Mesodermal cell (in vitro differentiated cells): ENCODE data around the gene ABHD15.
"Not testable (repeated sequence)": the region's sequence is repeated elsewhere in the genome, so short reads cannot be mapped to it uniquely, and the experiment has no call there.

Experiments
- H3K27ac ChIP-seq: 2 replicates; pipeline ENCODE4 v1.7.0; 2013; ENCODE audit warnings: mild to moderate bottlenecking, low read depth, low read length, moderate library complexity; ENCODE audit not compliant: severe bottlenecking
- H3K36me3 ChIP-seq: 2 replicates; pipeline ENCODE4 v1.7.1; 2013; ENCODE audit warnings: mild to moderate bottlenecking, low read length, moderate library complexity; ENCODE audit not compliant: control insufficient read depth, insufficient read depth
- H3K4me1 ChIP-seq: one replicate; pipeline ENCODE4 v1.7.1; 2013; ENCODE audit warnings: mild to moderate bottlenecking, low read length; ENCODE audit not compliant: insufficient read depth, control insufficient read depth, poor library complexity, severe bottlenecking
- H3K4me3 ChIP-seq: 2 replicates; pipeline ENCODE4 v1.7.0; 2013; ENCODE audit warnings: low read length, control low read depth, mild to moderate bottlenecking; ENCODE audit not compliant: insufficient read depth, poor library complexity, severe bottlenecking; ENCODE audit errors: extremely low read depth
- H3K9me3 ChIP-seq: 2 replicates; pipeline ENCODE4 v1.7.1; 2013; ENCODE audit warnings: mild to moderate bottlenecking, low read length, moderate library complexity; ENCODE audit not compliant: control insufficient read depth
- WGBS, 2 experiments: methylation state at CpG; one replicate each; pipeline ENCODE4 v1.1.5; 2013; ENCODE audit warnings: missing lambda C conversion rate in 2 of 2; ENCODE audit not compliant: insufficient coverage in 2 of 2; 5-methylcytosine and 5-hydroxymethylcytosine counted together

The ABHD15 gene

GRCh38 chr17:29563816-29564215 is 3.0 kb downstream of the ABHD15 start:
- 87 to 100% methylated on average over 1 of the region's 3 CpGs for WGBS, 2 experiments

GRCh38 chr17:29562615-29563014 is 4.2 kb downstream of the ABHD15 start:
- 90 to 92% methylated on average over 10 to 16 of the region's 18 CpGs for WGBS, 2 experiments
- H3K4me3 ChIP-seq = no peak overlapping the region
- peaks cover 3% of the 10 kb centered on the region for H3K4me1 ChIP-seq
- H3K9me3 ChIP-seq = no peaks in the 10 kb centered on the region
- no peaks in the 10 kb centered on the region for H3K36me3 ChIP-seq
- H3K27ac ChIP-seq = no peak overlapping the region

More at GRCh38 chr17:29563816-29564215, 3.0 kb downstream of the ABHD15 start:
- H3K4me1 ChIP-seq = peaks cover 3% of the 10 kb centered on the region
- no peak overlapping the region for H3K4me3 ChIP-seq
- H3K36me3 ChIP-seq = no peaks in the 10 kb centered on the region
- H3K9me3 ChIP-seq = no peaks in the 10 kb centered on the region
- H3K27ac ChIP-seq = no peak overlapping the region

- H3K4me3 ChIP-seq = no peak overlapping the region
- H3K36me3 ChIP-seq = no peaks in the 10 kb centered on the region
- peaks cover 3% of the 10 kb centered on the region for H3K4me1 ChIP-seq
- no peak overlapping the region for H3K27ac ChIP-seq
- no peaks in the 10 kb centered on the region for H3K9me3 ChIP-seq
- WGBS, 2 experiments = 89 to 96% methylated on average over 13 to 16 of the region's 17 CpGs
These were observed 5.0 kb downstream of the ABHD15 start for GRCh38 chr17:29561554-29562517.

GRCh38 chr17:29560316-29560715 is 6.5 kb downstream of the ABHD15 start:
- Histone ChIP-seq H3K36me3 (no peaks in the 10 kb centered on the region), H3K4me1 (peaks cover under 1% of the 10 kb centered on the region), H3K9me3 (no peaks in the 10 kb centered on the region), H3K27ac (no peak overlapping the region), H3K4me3 (no peak overlapping the region)
- WGBS, 2 experiments = 80% methylated on average over 2 of the region's 6 CpGs; no CpG with 5 or more reads in 1 of the 2 experiments

GRCh38 chr17:29559640-29560039 is 7.2 kb downstream of the ABHD15 start:
- Histone ChIP-seq H3K4me1 (no peaks in the 10 kb centered on the region), H3K27ac (no peak overlapping the region), H3K9me3 (no peaks in the 10 kb centered on the region), H3K4me3 (no peak overlapping the region), H3K36me3 (no peaks in the 10 kb centered on the region)
- 100% methylated on average over 1 of the region's 2 CpGs; no CpG with 5 or more reads in 1 of the 2 experiments for WGBS, 2 experiments

- H3K36me3 ChIP-seq, H3K4me1 ChIP-seq, H3K9me3 ChIP-seq, H3K27ac ChIP-seq, H3K4me3 ChIP-seq: not testable (repeated sequence)
- WGBS, 2 experiments = 88 to 92% methylated on average over 3 to 4 of the region's 5 CpGs
These were observed 8.7 kb downstream of the ABHD15 start for GRCh38 chr17:29558139-29558538.

GRCh38 chr17:29557739-29558116 is 9.1 kb downstream of the ABHD15 start:
- Histone ChIP-seq H3K9me3 (no peaks in the 10 kb centered on the region), H3K4me3 (no peak overlapping the region), H3K4me1 (no peaks in the 10 kb centered on the region), H3K36me3 (no peaks in the 10 kb centered on the region), H3K27ac (no peak overlapping the region)

GRCh38 chr17:29557085-29557738 is 9.6 kb downstream of the ABHD15 start:
- Histone ChIP-seq H3K36me3 (no peaks in the 10 kb centered on the region), H3K27ac (no peak overlapping the region), H3K4me1 (no peaks in the 10 kb centered on the region), H3K4me3 (no peak overlapping the region), H3K9me3 (no peaks in the 10 kb centered on the region)
- 80 to 83% methylated on average over 1 of the region's 1 CpG for WGBS, 2 experiments

GRCh38 chr17:29555840-29556239 is 11.0 kb downstream of the ABHD15 start:
- 80 to 81% methylated on average over 2 to 3 of the region's 3 CpGs for WGBS, 2 experiments
- H3K9me3 ChIP-seq = no peaks in the 10 kb centered on the region
- no peaks in the 10 kb centered on the region for H3K4me1 ChIP-seq
- H3K36me3 ChIP-seq = peaks cover 4% of the 10 kb centered on the region
- H3K4me3 ChIP-seq = no peak overlapping the region
- no peak overlapping the region for H3K27ac ChIP-seq

- Histone ChIP-seq H3K4me3 (no peak overlapping the region), H3K27ac (no peak overlapping the region)
- 95 to 100% methylated on average over 3 of the region's 5 CpGs for WGBS, 2 experiments
These were observed 17.5 kb downstream of the ABHD15 start for GRCh38 chr17:29549177-29549923.

More at GRCh38 chr17:29549177-29549923, 17.5 kb downstream of the ABHD15 start:
- Histone ChIP-seq H3K9me3 (no peaks in the 10 kb centered on the region), H3K36me3 (peaks cover 30% of the 10 kb centered on the region), H3K4me1 (no peaks in the 10 kb centered on the region)
